ENCODE data around the gene PRKCB. TPM values are rescaled to one million over a fixed set of nuclear protein-coding genes. Genes with fewer than 3 reads are reported as not detected.

Gene PRKCB
- total RNA-seq, 1 donor from 2014 or later = 28.7 TPM

GRCh38 chr16:24074574-24074973 lies 238.8 kb downstream of the PRKCB start:
- no peaks in the 10 kb centered on the region for H3K9me3 Mint-ChIP-seq (ENCODE audit: unreplicated experiment)
- H3K4me3 Mint-ChIP-seq (ENCODE audit: unreplicated experiment) = no peak overlapping the region
- no peaks in the 10 kb centered on the region for H3K36me3 Mint-ChIP-seq (ENCODE audit: low read depth, unreplicated experiment)
- H3K27me3 Mint-ChIP-seq (ENCODE audit: unreplicated experiment) = peaks cover 1% of the 10 kb centered on the region
- no peak for TF ChIP-seq CTCF (IDR thresholded peaks at IDR 0.05; ENCODE audit: unreplicated experiment)
- no peak for DNase-seq (ENCODE audit: low spot score)
- H3K27ac Mint-ChIP-seq (ENCODE audit: unreplicated experiment) = no peak overlapping the region
- H3K4me1 Mint-ChIP-seq (ENCODE audit: unreplicated experiment) = peaks cover 10% of the 10 kb centered on the region

GRCh38 chr16:24075302-24075701 lies 239.5 kb downstream of the PRKCB start:
- no peak overlapping the region for H3K27ac Mint-ChIP-seq (ENCODE audit: unreplicated experiment)
- TF ChIP-seq CTCF (IDR thresholded peaks at IDR 0.05; ENCODE audit: unreplicated experiment) = no peak
- H3K36me3 Mint-ChIP-seq (ENCODE audit: low read depth, unreplicated experiment) = no peaks in the 10 kb centered on the region
- H3K27me3 Mint-ChIP-seq (ENCODE audit: unreplicated experiment) = peaks cover 1% of the 10 kb centered on the region
- H3K9me3 Mint-ChIP-seq (ENCODE audit: unreplicated experiment) = no peaks in the 10 kb centered on the region
- H3K4me1 Mint-ChIP-seq (ENCODE audit: unreplicated experiment) = peaks cover 10% of the 10 kb centered on the region
- H3K4me3 Mint-ChIP-seq (ENCODE audit: unreplicated experiment) = no peak overlapping the region
- no peak for DNase-seq (ENCODE audit: low spot score)

DNA sequence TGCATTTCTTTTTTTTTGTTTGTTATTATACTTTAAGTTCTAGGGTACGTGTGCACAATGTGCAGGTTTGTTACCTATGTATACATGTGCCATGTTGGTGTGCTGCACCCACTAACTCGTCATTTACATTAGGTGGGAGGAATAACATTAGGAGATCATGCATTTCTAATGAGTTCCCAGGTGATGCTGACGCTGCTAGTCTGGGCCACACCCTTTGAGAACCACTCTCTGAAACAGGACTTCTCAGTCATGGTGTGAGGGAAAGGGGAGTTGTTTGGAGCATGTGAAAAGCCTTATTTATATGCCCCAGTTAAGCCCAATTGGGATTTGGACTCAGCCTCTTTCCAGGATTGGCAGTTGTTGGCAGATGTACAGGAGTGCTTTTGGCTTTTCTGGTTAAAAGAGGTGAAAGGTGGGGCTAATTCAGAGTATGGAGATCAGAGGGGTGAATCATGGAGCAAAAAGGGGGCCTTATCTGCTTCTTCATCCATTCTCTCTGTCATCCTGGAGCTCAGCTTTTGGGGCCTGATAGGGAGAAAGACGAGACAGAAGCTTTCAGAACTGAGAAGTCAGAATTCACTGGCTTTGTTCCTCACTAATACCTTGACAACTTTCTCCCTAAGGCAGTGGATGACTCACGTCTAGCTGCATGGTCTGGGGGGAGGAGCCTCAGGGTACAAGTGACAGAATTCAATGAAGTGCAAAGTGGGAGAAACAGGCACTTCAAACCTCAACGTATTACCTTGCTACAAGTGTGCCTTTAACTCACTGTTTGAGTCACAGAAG lies 240.3 kb downstream of the PRKCB start:
- H3K4me3 Mint-ChIP-seq (ENCODE audit: unreplicated experiment) = no peak overlapping the region
- no peak overlapping the region for H3K27ac Mint-ChIP-seq (ENCODE audit: unreplicated experiment)
- H3K9me3 Mint-ChIP-seq (ENCODE audit: unreplicated experiment) = no peaks in the 10 kb centered on the region
- peaks cover 1% of the 10 kb centered on the region for H3K27me3 Mint-ChIP-seq (ENCODE audit: unreplicated experiment)
- DNase-seq (ENCODE audit: low spot score) = no peak
- H3K36me3 Mint-ChIP-seq (ENCODE audit: low read depth, unreplicated experiment) = no peaks in the 10 kb centered on the region
- H3K4me1 Mint-ChIP-seq (ENCODE audit: unreplicated experiment) = peaks cover 10% of the 10 kb centered on the region
- TF ChIP-seq CTCF (IDR thresholded peaks at IDR 0.05; ENCODE audit: unreplicated experiment) = no peak

DNA sequence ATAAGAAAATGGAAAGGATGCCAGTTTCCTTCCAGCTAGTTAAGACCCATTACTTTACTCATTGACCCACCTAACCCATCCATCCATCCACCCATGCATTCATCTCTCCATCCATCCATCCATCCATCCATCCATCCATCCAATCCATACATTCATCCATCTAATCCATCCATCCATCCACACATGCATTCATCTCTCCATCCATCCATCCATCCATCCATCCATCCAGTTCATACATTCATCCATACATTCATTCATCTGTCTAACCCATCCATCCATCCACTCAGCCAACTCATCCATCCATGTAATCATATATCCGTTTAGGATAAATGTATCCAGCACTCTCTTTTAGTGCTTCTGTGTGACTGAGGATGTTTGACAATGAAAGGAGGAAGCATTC lies 241.5 kb downstream of the PRKCB start:
- no peaks in the 10 kb centered on the region for H3K36me3 Mint-ChIP-seq (ENCODE audit: low read depth, unreplicated experiment)

More for the DNA sequence above, 241.5 kb downstream of the PRKCB start:
- Mint-ChIP-seq H3K27me3 (ENCODE audit: unreplicated experiment) (peaks cover 1% of the 10 kb centered on the region), H3K4me1 (ENCODE audit: unreplicated experiment) (peaks cover 10% of the 10 kb centered on the region), H3K9me3 (ENCODE audit: unreplicated experiment) (no peaks in the 10 kb centered on the region), H3K4me3 (ENCODE audit: unreplicated experiment) (no peak overlapping the region), H3K27ac (ENCODE audit: unreplicated experiment) (no peak overlapping the region)
- TF ChIP-seq CTCF (IDR thresholded peaks at IDR 0.05; ENCODE audit: unreplicated experiment) = no peak
- no peak for DNase-seq (ENCODE audit: low spot score)
